HG02759 (cell line): Measurements from ENCODE around the gene ZNF585A.
"Not testable (repeated sequence)": the region's sequence is repeated elsewhere in the genome, so short reads cannot be mapped to it uniquely, and the experiment has no call there.

Experiments
- ATAC-seq: cut with Tn5 transposase; IDR thresholded peaks from one replicate; pipeline ENCODE4 v1.9.1; 2021; ENCODE audit warnings: mild to moderate bottlenecking, moderate library complexity; ENCODE audit not compliant: unreplicated experiment

The ZNF585A gene

GRCh38 chr19:37172368-37173366 lies at the start of gene ZNF585A:
Gene ZNF585A, minus strand, starts transcription at chr19:37172695. Its CDS starts 2,785 bp downstream, at chr19:37169910.
- peak; percentile 100 for ATAC-seq

GRCh38 chr19:37221136-37221535 lies 48.6 kb upstream of the ZNF585A start:
- ATAC-seq, result no peak

- ATAC-seq, result no peak
Measured at GRCh38 chr19:37220383-37220782, 47.9 kb upstream of the ZNF585A start.

- ATAC-seq, result no peak
Measured at GRCh38 chr19:37218592-37218935, 46.1 kb upstream of the ZNF585A start.

GRCh38 chr19:37217775-37218591 lies 45.5 kb upstream of the ZNF585A start, which contains the start of gene ZNF383:
Gene ZNF383, plus strand, starts transcription at chr19:37218214. Its CDS starts 12,240 bp downstream, at chr19:37230454.
- ATAC-seq, result peak; percentile 92

GRCh38 chr19:37217480-37217774 lies 44.9 kb upstream of the ZNF585A start:
- ATAC-seq, result no peak

GRCh38 chr19:37197768-37198167 lies 25.3 kb upstream of the ZNF585A start:
- no peak for ATAC-seq

GRCh38 chr19:37197115-37197514 lies 24.6 kb upstream of the ZNF585A start:
- not testable (repeated sequence) for ATAC-seq

- not testable (repeated sequence) for ATAC-seq
Measured at GRCh38 chr19:37195248-37195647, 22.8 kb upstream of the ZNF585A start.

GRCh38 chr19:37186071-37186470 lies 13.6 kb upstream of the ZNF585A start:
- not testable (repeated sequence) for ATAC-seq

GRCh38 chr19:37165635-37166034 lies 6.9 kb downstream of the ZNF585A start:
- ATAC-seq, result no peak

- ATAC-seq, result no peak
Measured at GRCh38 chr19:37160153-37160552, 12.3 kb downstream of the ZNF585A start.

- ATAC-seq, result no peak
Measured at GRCh38 chr19:37148214-37148613, 24.3 kb downstream of the ZNF585A start.

- ATAC-seq, result no peak
Measured at GRCh38 chr19:37136111-37136510, 36.4 kb downstream of the ZNF585A start.

- ATAC-seq, result no peak
Measured at GRCh38 chr19:37128821-37129177, 43.7 kb downstream of the ZNF585A start.

- ATAC-seq, result no peak
Measured at GRCh38 chr19:37127999-37128820, 44.3 kb downstream of the ZNF585A start.

GRCh38 chr19:37122093-37122492 lies 50.4 kb downstream of the ZNF585A start:
- not testable (repeated sequence) for ATAC-seq

- no peak for ATAC-seq
Measured at GRCh38 chr19:37114001-37114400, 58.5 kb downstream of the ZNF585A start.

- not testable (repeated sequence) for ATAC-seq
Measured at GRCh38 chr19:37111753-37112152, 60.7 kb downstream of the ZNF585A start.

GRCh38 chr19:37104135-37104534 lies 68.4 kb downstream of the ZNF585A start:
- not testable (repeated sequence) for ATAC-seq

GRCh38 chr19:37098570-37098969 lies 73.9 kb downstream of the ZNF585A start:
- no peak for ATAC-seq
